Retinal pigment epithelial cell (primary cell): ENCODE data around the gene CRYZL1.

Experiments used
- DNase-seq: peaks from one replicate; pipeline ENCODE4 v3.0.0-alpha.2; 2010; ENCODE audit warnings: low read depth
- H3K4me3 ChIP-seq: 2 replicates; pipeline ENCODE4 v1.5.1; 2011; ENCODE audit warnings: mild to moderate bottlenecking, low read length, control low read depth, moderate library complexity
- TF ChIP-seq, protein P1 (sequence below): conservative IDR thresholded peaks from 2 replicates; pipeline ENCODE4 v1.5.1; 2011; ENCODE audit warnings: low read depth, low read length, control low read depth, inconsistent platforms

The CRYZL1 gene

GRCh38 chr21:33552999-33553598, 88.4 kb downstream of the CRYZL1 start:
- TF ChIP-seq, protein P1, sequence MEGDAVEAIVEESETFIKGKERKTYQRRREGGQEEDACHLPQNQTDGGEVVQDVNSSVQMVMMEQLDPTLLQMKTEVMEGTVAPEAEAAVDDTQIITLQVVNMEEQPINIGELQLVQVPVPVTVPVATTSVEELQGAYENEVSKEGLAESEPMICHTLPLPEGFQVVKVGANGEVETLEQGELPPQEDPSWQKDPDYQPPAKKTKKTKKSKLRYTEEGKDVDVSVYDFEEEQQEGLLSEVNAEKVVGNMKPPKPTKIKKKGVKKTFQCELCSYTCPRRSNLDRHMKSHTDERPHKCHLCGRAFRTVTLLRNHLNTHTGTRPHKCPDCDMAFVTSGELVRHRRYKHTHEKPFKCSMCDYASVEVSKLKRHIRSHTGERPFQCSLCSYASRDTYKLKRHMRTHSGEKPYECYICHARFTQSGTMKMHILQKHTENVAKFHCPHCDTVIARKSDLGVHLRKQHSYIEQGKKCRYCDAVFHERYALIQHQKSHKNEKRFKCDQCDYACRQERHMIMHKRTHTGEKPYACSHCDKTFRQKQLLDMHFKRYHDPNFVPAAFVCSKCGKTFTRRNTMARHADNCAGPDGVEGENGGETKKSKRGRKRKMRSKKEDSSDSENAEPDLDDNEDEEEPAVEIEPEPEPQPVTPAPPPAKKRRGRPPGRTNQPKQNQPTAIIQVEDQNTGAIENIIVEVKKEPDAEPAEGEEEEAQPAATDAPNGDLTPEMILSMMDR, result no peak
- no peak overlapping the region for H3K4me3 ChIP-seq
- DNase-seq, result no peak

DNA sequence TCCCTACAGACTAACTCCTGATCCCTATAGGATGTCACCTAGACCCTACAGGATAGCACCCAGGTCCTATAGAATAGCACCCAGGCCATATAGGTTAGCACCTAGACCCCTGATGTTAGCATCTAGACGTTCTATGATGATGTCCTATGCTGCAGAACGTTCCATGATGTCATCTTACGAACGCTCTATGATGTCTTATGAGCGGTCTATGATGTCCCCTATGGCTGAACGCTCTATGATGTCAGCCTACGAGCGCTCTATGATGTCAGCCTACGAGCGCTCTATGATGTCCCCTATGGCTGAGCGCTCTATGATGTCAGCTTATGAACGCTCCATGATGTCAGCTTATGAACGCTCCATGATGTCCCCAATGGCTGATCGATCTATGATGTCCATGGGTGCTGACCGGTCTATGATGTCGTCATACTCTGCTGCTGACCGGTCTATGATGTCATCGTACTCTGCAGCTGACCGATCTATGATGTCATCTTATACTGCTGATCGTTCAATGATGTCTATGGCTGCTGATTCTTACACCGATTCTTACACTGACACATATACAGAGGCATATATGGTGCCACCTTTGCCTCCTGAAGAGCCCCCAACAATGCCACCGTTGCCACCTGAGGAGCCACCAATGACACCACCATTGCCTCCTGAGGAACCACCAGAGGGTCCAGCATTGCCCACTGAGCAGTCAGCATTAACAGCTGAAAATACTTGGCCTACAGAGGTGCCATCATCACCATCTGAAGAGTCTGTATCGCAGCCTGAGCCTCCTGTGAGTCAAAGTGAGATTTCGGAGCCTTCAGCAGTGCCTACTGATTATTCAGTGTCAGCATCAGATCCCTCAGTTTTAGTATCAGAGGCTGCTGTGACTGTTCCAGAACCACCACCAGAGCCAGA, 89.2 kb downstream of the CRYZL1 start:
- DNase-seq, result no peak
- H3K4me3 ChIP-seq, result no peak overlapping the region
- TF ChIP-seq, protein P1, result no peak

- no peak for DNase-seq
- no peak overlapping the region for H3K4me3 ChIP-seq
- TF ChIP-seq, protein P1, result no peak
These were observed 89.9 kb downstream of the CRYZL1 start for GRCh38 chr21:33551664-33552063.

- TF ChIP-seq, protein P1, result no peak
- no peak overlapping the region for H3K4me3 ChIP-seq
- DNase-seq, result no peak
These were observed 90.5 kb downstream of the CRYZL1 start for GRCh38 chr21:33550772-33551660.

DNA sequence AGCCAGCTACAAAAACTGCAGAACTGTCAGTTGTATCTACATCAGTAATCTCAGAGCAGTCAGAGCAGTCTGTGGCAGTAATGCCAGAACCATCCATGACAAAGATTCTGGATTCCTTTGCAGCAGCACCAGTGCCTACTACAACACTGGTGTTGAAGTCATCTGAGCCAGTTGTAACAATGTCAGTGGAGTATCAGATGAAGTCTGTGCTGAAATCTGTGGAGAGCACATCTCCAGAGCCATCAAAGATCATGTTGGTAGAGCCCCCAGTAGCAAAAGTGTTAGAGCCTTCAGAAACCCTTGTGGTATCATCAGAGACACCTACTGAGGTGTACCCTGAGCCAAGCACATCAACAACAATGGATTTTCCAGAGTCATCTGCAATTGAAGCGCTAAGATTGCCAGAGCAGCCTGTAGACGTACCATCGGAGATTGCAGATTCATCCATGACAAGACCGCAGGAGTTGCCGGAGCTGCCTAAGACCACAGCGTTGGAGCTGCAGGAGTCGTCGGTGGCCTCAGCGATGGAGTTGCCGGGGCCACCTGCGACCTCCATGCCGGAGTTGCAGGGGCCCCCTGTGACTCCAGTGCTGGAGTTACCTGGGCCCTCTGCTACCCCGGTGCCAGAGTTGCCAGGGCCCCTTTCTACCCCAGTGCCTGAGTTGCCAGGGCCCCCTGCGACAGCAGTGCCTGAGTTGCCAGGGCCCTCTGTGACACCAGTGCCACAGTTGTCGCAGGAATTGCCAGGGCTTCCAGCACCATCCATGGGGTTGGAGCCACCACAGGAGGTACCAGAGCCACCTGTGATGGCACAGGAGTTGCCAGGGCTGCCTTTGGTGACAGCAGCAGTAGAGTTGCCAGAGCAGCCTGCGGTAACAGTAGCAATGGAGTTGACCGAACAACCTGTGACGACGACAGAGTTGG, 91.4 kb downstream of the CRYZL1 start:
- DNase-seq, result no peak
- TF ChIP-seq, protein P1, result no peak

DNA sequence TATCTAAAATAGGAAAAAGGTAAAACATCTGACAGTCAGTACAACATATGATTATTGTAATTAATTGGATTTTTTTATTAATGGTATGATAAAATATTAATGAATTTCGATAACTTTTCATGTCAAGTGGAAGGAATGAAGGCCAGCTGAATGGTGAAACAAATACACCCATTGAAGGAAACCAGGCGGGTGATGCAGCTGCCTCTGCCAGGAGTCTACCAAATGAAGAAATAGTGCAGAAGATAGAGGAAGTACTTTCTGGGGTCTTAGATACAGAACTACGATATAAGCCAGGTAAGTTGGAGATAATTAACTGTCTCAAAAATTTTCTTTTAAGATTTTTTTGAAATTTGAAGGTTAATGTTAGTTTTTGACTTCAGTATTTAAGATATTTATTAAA, 95.5 kb downstream of the CRYZL1 start:
- no peak for DNase-seq

More for the DNA sequence above, 91.4 kb downstream of the CRYZL1 start:
- H3K4me3 ChIP-seq, result no peak overlapping the region

More for the DNA sequence above, 95.5 kb downstream of the CRYZL1 start:
- TF ChIP-seq, protein P1, result no peak
- no peak overlapping the region for H3K4me3 ChIP-seq
